HG03039 (cell line): ENCODE data around the gene PAPLN.

Experiments used
- ATAC-seq: cut with Tn5 transposase; IDR thresholded peaks from one replicate; pipeline ENCODE4 v1.9.1; 2021; ENCODE audit warnings: mild to moderate bottlenecking, moderate library complexity; ENCODE audit not compliant: unreplicated experiment

Gene PAPLN

GRCh38 chr14:73258845-73259611 lies 21.7 kb downstream of the PAPLN start:
- no peak for ATAC-seq

DNA sequence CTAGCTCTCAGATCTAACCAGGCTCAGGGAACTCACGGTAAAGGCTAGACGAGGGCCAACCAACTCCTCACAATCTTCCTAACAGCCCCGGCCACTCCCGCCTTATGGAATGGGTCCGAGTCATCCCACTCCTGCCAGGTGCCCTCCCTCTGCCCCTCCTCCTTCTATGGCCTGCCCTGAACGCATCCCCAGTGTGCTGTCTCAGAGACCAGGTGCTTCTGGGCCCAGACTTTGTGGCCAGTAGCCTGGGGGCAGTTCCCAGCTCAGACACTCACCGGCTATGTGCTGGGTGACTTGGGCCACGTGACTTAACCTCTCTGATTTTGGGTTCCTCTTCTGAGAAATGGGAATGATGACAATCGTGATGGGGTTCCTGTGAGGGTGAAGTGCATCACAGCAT lies 22.5 kb downstream of the PAPLN start:
- no peak for ATAC-seq

- no peak for ATAC-seq
These were observed 23.3 kb downstream of the PAPLN start for GRCh38 chr14:73260574-73260973.

- ATAC-seq, result no peak
These were observed 23.8 kb downstream of the PAPLN start for GRCh38 chr14:73261075-73261474.

- no peak for ATAC-seq
These were observed 24.5 kb downstream of the PAPLN start for GRCh38 chr14:73261520-73262426.

- no peak for ATAC-seq
These were observed 25.3 kb downstream of the PAPLN start for GRCh38 chr14:73262427-73263183.

DNA sequence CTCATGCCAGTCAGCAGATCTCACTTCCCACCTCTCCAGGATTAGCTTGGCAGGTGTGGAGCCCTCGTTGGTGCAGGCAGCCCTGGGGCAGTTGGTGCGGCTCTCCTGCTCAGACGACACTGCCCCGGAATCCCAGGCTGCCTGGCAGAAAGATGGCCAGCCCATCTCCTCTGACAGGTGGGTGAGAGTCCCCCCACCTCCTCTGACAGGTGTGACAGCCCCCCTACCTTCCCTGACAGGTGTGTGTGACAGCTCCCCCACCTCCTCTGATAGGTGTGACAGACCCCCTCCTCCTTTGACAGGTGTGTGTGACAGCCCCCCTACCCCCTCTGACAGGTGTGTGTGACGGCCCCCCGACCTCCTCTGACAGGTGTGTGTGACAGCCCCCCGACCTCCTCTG lies 26.3 kb downstream of the PAPLN start:
- no peak for ATAC-seq

- no peak for ATAC-seq
These were observed 27.0 kb downstream of the PAPLN start for GRCh38 chr14:73264080-73264884.

DNA sequence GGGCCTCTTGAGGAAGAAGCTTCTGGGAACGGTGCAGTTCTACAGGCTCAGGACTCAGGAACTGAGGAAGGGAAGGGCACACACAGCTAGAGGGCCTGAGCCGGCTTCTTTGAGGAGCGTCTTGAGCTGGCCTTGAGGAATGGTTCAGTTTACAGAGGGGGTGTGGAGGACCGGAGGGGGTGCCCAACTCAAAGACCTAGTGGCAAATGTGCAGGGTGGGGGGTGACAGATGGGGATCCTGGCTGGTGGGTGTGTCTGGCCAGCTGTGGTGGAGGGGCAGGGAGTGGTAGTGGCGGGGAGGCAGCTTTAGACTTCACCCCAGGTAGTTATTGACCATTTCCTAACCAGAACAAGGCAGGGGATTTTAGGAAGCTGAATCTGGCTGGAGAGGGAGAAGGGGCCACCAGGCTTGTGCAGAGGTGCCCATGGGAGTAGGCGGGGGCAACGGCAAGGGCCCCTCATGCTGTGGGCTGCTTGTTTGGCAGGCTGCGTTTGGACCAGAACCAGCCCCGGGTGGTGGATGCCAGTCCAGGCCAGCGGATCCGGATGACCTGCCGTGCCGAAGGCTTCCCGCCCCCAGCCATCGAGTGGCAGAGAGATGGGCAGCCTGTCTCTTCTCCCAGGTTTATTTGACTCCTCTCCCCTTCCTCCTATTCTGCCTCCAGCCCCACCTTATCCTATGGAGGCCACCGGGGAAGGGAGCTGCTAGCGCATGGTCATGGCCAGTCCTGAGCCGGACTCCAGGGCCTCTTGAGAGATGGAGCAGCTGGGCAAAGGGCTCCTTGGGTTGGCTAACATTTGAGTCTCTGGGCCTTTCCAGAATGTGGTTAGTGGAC lies 27.8 kb downstream of the PAPLN start:
- no peak for ATAC-seq

GRCh38 chr14:73265721-73266046 lies 28.4 kb downstream of the PAPLN start:
- no peak for ATAC-seq

GRCh38 chr14:73266317-73266716 lies 29.0 kb downstream of the PAPLN start:
- ATAC-seq, result no peak

GRCh38 chr14:73267474-73267873 lies 30.2 kb downstream of the PAPLN start:
- ATAC-seq, result no peak

DNA sequence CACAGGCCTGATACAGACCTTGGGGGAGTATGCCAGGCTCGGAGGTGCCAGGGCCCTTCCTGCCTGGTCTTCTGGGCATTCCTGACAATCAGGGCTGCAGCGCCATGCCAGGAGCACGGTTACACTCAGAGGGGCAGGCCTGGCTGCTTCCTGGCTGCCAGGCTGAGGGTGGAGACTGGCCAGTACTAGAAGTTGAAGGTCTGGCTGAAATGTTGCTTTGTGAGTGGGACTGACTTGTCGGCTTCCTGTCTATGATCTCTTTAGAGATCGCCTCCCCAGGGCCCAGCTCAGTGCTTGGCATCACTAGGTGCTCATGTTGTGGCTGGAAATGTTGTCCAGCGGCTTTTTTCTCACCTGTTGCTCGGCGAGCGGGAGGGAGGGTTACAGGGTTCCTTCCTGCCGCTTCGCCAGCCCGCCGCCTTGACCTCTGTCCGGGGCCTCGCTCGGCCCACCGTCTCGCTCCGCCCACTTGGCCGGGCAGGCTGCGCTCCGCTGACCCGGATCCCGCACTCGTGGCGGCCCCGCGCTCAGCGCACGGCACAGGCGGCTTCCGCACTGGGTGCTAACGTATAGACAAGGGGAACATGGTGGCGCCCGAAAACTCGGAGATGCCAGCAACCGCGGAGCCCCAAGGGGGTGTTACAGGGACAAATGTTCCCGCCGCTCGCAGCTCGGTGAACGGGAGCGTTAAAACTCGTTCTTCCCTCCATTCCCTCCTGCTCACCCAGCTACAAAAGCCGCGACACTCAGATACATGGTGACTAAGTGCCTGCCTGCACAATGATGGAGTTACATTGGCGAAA lies 32.6 kb downstream of the PAPLN start:
- no peak for ATAC-seq

DNA sequence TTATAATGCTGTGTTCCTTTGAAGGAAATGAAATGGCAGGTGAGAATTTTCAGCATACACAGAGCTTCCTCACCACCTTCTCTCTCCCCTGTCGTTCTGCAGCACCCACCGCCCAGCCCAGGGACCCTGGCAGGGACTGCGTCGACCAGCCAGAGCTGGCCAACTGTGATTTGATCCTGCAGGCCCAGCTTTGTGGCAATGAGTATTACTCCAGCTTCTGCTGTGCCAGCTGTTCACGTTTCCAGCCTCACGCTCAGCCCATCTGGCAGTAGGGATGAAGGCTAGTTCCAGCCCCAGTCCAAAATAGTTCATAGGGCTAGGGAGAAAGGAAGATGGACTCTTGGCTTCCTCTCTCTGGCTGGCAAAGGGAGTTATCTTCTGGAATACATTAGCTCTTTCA lies 35.1 kb downstream of the PAPLN start:
- no peak for ATAC-seq

DNA sequence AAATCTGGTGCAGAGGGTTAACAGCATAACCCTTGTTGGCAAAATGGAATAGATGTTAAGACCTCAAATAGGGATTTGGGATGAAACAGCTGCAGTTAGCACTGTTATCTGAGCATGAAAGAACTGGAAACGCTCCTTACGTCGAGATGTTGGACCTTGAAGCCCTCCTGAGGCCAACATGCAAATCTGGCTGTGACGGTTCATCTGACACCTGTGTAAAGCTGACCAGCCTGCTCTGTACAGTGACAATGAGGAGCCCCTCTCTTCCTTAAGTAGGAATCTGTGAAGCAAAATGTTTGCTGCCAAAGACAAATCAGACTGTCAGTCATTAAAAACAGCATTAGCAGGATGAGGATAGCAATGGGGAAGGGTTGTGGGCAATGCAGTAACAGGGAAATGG lies 36.5 kb downstream of the PAPLN start:
- no peak for ATAC-seq

DNA sequence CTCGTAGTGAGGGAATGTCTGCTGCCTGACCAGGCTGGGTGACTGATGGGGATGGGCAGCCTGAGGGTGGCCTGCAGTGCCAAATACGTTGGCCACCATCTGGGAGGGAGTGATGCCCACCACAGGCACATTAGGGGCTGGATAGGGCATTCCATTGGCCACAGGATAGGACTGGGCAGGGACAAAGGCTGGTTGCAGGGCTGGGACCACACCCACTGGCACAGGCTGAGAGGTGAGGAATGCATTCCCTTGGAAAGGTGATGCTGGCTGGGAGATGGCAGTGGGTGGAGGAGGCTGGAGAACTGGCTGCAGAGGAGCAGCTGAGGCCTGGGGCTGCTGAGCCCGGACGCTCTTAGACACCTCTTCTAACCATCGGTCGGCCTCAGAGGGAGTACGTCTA lies 39.5 kb downstream of the PAPLN start:
- ATAC-seq, result no peak

- no peak for ATAC-seq
These were observed 40.1 kb downstream of the PAPLN start for GRCh38 chr14:73277376-73277775.

- ATAC-seq, result no peak
These were observed 43.6 kb downstream of the PAPLN start for GRCh38 chr14:73280903-73281302.
